GM18517 (cell line): ENCODE measurements around the gene CHST6.
"Not testable (repeated sequence)": the region's sequence is repeated elsewhere in the genome, so short reads cannot be mapped to it uniquely, and the experiment has no call there.

ENCODE experiments used
- ATAC-seq: cut with Tn5 transposase; IDR thresholded peaks from one replicate; pipeline ENCODE4 v1.9.1; 2021; ENCODE audit warnings: mild to moderate bottlenecking, moderate library complexity; ENCODE audit not compliant: unreplicated experiment

Gene CHST6

DNA sequence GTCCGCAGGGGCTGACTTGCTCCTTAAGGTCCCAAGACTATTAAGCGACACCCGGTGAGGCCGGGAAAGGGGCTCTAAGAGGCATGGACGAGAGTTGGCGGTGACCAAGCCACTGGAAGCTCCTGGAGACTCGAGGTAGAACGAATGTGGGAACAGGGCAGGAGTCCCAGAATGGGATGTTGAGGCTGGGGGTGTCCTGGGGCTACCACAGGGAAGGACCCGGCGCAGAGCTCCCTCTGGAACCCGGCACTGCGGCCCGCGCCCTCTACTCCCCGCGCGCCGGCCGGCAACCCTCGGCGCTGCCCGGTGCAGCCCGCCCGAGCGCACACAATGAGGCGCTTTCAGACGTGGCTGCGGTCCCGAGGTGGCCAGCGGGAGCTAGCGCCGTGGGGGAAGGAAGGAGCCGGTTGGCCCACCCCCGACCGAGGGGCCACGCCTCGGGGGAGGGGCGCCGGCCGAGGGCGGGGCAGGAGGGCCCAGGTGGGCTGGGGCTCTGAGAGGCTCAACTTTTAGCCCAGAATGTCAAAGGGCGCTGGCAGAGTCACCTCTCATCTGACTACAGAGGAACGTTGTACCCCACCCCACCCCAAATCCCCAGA is at the start of gene CHST6:
Gene CHST6 (minus strand): TSS at position 366 of the 599 bp plus-strand sequence. CDS start 15,613 bp downstream, outside the sequence.
- ATAC-seq: no peak

DNA sequence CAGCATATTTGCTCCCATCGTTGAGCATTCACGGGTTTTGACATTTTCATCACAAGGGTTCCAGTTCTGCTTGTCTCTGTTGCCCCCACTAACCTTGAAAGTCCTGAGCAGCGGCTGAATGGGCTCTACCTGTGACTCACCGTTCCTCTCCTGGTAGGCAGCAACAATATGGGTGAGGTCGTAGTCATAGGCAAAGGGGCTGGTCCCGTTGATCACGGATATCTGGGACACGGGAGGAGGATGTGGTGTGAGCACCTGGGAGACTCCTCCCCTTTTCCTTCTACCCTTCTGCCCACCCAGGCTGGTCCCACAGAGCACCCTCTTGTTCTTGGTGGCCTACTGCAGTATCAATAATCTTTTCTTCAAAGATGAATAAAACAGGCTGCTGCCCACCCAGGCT is 47.2 kb upstream of the CHST6 start:
- ATAC-seq: not testable (repeated sequence)

GRCh38 chr16:75541236-75541635 is 46.0 kb upstream of the CHST6 start:
- no peak for ATAC-seq

GRCh38 chr16:75538882-75539565 is 43.8 kb upstream of the CHST6 start:
- not testable (repeated sequence) for ATAC-seq

- ATAC-seq: no peak
These were observed 42.5 kb upstream of the CHST6 start for GRCh38 chr16:75537776-75538175.

GRCh38 chr16:75535901-75536300 is 40.7 kb upstream of the CHST6 start, which contains the start of gene CHST5:
Gene CHST5, minus strand, starts transcription at chr16:75536108. Its CDS starts 5,724 bp downstream, at chr16:75530384.
- ATAC-seq: no peak

GRCh38 chr16:75535211-75535843 is 40.1 kb upstream of the CHST6 start:
- ATAC-seq: no peak

DNA sequence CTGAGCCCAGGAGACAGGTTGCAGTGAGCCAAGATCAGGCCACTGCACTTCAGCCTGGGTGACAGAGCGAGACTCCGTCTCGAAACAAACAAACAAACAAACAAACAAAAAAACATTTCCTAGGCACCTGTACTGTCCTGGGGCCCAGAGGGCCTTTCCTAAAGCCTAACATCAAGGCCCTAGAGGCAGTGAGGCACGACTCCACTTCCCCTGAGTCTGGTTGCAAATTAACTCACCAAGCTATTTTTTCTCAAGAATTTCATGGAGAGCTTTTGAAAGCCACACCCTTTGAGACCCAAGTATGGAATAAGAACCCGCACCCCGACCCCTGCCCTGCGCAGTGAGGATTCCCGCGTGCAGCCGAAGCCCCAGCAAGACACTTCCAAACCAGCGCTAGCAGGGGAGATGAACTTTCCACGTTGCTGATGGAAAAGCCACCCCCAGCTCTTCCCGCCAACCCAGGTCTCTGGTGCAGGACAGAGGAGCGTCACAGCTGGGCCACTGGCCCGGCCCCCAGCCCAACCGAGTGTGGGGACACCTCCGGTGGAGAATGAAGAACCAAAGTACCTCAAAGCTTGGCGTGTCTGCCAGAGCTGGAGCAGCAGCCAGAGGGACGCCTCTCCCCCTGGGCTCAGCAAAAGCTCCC is 39.4 kb upstream of the CHST6 start:
- no peak for ATAC-seq

- no peak for ATAC-seq
These were observed 37.5 kb upstream of the CHST6 start for GRCh38 chr16:75532791-75533190.

- ATAC-seq: no peak
These were observed 37.0 kb upstream of the CHST6 start for GRCh38 chr16:75532142-75532765.

GRCh38 chr16:75529959-75530358 is 34.7 kb upstream of the CHST6 start:
- no peak for ATAC-seq

- no peak for ATAC-seq
These were observed 34.0 kb upstream of the CHST6 start for GRCh38 chr16:75529056-75529905.

DNA sequence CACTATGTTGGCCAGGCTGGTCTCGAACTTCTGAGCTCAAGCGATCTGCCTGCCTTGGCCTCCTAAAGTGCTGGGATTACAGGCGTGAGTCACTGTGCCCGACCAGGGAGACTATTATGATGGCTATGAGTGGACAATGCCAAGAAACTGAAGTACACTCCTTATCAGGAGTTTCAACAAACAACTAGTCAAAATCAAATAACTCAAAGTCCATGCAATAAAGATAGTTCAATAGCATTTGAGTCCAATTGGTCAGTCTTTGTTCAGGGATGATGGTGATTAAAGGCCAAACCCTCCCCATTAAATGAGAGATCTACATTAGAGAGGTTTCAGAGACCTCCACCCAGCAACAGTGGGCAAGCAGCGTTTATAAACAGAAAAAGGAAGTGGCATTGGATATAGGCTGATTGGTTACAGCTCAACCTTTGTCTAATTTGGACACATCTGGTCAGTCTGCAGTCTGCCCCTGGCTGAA is 32.6 kb upstream of the CHST6 start:
- no peak for ATAC-seq

DNA sequence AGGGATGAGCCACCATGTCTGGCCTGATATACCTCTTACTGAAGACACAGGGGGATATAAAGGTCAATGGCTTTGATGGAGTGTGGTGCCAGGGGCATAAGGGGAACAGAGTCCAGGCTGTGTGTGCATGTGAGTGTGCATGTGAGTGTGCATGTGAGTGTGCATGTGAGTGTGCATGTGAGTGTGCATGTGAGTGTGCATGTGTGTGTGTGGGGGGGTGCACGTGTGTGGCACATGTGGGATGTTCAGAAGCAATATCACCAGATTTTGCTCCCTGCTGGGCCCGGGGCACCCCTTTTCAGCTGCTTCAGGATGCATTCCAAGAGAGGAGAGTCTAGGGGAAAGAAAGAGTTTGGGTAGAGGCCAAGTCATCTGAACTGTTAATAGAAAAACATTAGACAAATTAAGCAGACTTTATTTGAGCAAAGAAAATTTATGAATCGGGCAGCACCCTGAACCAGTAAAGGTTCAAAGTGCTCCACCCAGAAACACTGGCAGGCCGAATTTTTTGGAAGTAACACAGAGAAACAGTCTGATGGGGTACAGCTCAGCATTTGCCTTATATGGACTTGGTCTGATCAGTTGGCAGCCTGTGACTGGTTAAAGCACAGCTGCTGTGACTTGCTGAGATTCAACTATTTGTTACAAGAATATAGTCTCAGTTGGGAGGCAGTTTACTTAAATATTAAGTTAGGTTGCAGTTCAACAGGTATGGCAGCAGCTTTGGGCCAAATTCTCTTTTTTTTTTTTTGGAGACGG is 31.0 kb upstream of the CHST6 start:
- ATAC-seq: no peak

- ATAC-seq: no peak
These were observed 23.9 kb upstream of the CHST6 start for GRCh38 chr16:75519175-75519574.

GRCh38 chr16:75516189-75516966 is 21.1 kb upstream of the CHST6 start:
- peak; percentile 20 for ATAC-seq

DNA sequence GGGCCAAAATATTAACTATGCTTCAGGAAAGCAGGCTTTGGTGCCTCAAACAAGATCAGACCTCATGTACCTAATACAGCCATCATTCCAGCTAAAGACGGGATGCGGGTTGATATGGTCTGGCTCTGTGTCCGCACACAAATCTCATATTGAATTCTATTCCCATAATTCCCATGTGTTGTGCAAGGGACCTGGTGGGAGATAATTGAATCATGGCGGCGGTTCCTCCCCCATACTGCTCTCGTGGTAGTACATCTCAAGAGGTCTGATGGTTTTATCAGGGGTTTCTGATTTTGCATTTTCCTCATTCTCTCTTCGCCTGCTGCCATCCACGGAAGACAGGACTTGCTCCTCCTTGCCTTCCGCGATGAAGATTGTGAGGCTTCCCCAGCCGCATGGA is 19.1 kb upstream of the CHST6 start:
- no peak for ATAC-seq

GRCh38 chr16:75506574-75506973 is 11.3 kb upstream of the CHST6 start:
- no peak for ATAC-seq

- ATAC-seq: no peak
These were observed 10.9 kb upstream of the CHST6 start for GRCh38 chr16:75506107-75506506.
